ENCODE measurements around the gene TTLL4.

The TTLL4 gene

GRCh38 chr2:218748741-218749441 is 38.3 kb downstream of the TTLL4 start:
- no peak overlapping the region for H3K4me3 ChIP-seq (ENCODE audit: low read depth, low read length)
- no peak for DNase-seq (ENCODE audit: low read depth)
- no peak for TF ChIP-seq CTCF (conservative IDR thresholded peaks at IDR 0.05; ENCODE audit: low read depth, low read length)

GRCh38 chr2:218754201-218754600 is 43.6 kb downstream of the TTLL4 start:
- no peak overlapping the region for H3K4me3 ChIP-seq (ENCODE audit: low read depth, low read length)
- no peak for TF ChIP-seq CTCF (conservative IDR thresholded peaks at IDR 0.05; ENCODE audit: low read depth, low read length)
- no peak for DNase-seq (ENCODE audit: low read depth)

- TF ChIP-seq CTCF (conservative IDR thresholded peaks at IDR 0.05; ENCODE audit: low read depth, low read length) = no peak
- DNase-seq (ENCODE audit: low read depth) = no peak
- H3K4me3 ChIP-seq (ENCODE audit: low read depth, low read length) = no peak overlapping the region
Observed at GRCh38 chr2:218754781-218755180, 44.1 kb downstream of the TTLL4 start.

- H3K4me3 ChIP-seq (ENCODE audit: low read depth, low read length) = no peak overlapping the region
- DNase-seq (ENCODE audit: low read depth) = no peak
- TF ChIP-seq CTCF (conservative IDR thresholded peaks at IDR 0.05; ENCODE audit: low read depth, low read length) = no peak
Observed at GRCh38 chr2:218755198-218755566, 44.5 kb downstream of the TTLL4 start.

GRCh38 chr2:218755567-218756404 is 45.2 kb downstream of the TTLL4 start:
- no peak for DNase-seq (ENCODE audit: low read depth)
- TF ChIP-seq CTCF (conservative IDR thresholded peaks at IDR 0.05; ENCODE audit: low read depth, low read length) = no peak
- no peak overlapping the region for H3K4me3 ChIP-seq (ENCODE audit: low read depth, low read length)

- no peak for DNase-seq (ENCODE audit: low read depth)
- H3K4me3 ChIP-seq (ENCODE audit: low read depth, low read length) = no peak overlapping the region
- no peak for TF ChIP-seq CTCF (conservative IDR thresholded peaks at IDR 0.05; ENCODE audit: low read depth, low read length)
Observed at GRCh38 chr2:218756599-218757377, 46.2 kb downstream of the TTLL4 start.
